ENCODE data around the gene ANKRD45. TPM values are rescaled to one million over a fixed set of nuclear protein-coding genes. Genes with fewer than 3 reads are reported as not detected.
"Not testable (repeated sequence)": the region's sequence is repeated elsewhere in the genome, so short reads cannot be mapped to it uniquely, and the experiment has no call there.

Gene ANKRD45
- polyA plus RNA-seq, 1 donor: 5.9 TPM

DNA sequence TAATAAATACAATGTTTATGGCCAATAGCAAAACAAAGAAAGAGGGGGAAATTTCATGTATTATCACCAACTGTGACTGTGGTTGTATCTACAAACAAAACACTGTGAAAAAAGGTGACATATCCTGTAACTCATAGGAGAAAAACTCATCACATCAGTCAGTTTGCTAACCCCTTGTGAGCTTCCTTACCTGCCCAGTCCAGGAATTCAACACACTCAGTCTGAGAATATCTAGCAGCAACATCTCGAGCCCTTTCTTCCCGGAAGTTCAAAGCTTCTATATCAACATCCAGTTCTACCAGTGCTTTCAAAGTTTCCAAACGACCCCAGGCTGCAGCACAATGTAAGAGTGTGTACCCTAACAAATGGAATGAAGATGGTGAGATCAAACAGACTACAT lies 23.0 kb downstream of the ANKRD45 start:
- no peak for DNase-seq

DNA sequence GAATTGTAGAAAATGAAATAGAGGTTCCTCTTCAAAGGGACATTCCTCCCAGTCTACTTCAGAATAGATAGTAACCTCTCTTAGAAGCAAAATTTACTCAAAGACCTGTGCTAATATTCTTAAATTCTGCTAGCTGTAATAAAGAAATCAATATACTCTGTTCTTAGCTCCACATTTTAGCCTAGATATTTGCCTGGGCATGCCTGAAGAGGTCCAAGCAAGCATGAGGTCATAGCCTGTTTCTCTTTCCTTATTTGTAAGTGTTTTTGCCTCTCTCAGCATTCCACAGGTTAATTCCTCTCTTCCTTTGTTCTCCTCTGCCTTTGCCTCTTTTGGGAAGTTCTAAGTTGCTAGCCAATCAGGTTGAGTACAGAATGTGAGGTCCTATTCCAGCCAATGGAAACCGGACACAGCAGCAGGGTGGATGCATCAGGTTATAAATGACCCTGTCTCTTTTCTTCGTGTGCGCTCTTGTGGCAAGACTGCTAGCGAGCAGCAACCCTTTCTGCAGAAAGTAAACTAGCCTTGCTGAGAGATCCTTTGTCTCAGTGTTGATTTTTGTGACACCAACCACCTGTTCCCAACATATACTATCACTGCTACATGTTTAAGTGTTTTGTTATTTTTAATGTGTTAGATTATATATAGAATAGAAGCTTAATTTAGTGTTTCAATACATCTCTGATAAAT lies 27.1 kb downstream of the ANKRD45 start:
- not testable (repeated sequence) for DNase-seq

DNA sequence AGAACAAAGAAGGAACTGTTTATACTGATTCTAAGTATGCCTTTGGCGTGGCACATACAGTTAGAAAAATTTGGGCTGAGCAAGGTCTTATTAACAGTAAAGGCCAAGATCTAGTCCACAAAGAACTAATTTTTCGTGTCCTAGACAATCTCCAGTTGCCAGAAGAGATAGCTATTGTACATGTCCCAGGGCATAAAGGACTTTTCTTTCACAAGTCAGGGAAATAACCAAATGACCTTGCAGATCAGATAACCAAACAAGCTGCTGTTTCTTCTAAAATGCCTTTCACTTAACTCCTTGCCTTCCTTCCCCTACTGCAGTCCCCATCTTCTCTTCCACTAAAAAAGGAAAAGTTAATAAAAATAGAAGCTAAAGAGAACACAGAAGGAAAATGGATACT lies 30.5 kb downstream of the ANKRD45 start:
- DNase-seq: no peak

DNA sequence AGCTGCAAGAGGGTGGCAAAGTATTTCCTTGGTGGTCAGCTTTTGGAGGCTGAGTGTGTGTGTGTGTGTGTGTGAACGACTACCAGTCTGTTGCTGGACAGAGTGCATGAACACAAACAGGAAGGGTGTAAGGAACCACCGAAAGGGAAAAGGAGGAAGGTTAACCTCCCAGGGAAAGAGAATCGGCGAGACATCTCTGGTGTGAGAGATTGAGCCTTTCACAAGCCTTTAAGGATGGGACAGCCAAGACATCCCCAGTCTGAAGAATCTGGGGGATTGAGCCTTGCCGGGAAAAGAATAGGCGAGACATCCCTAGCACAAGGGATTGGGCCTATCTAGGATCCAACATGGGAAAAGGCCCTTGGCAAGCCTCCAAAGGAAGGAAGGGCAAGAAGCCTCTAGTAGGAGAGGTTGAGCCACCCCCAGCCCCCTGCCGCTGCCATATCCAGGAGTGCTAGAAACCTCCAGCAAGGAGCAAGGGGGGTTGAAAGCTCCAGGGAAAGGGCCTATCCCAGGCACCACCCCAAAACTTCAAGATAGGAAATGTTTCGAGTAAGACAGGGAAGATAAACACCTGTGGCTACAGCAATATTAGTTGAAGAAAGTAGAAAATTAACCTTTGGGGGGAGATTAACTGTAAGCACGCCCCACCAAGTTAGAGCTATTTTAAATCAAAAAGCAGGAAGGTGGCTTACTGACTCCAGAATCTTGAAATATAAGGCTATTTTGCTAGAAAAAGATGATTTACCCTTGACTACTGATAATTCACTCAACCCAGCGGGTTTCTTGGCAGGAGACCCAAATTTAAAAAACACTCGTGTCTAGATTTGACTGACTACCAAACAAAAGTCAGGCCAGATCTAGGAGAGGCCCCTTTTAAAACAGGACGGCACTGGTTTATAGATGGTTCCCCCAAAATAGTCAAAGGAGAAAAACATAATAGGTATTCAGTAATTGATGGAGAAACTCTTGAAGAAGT lies 31.3 kb downstream of the ANKRD45 start:
- no peak for DNase-seq

DNA sequence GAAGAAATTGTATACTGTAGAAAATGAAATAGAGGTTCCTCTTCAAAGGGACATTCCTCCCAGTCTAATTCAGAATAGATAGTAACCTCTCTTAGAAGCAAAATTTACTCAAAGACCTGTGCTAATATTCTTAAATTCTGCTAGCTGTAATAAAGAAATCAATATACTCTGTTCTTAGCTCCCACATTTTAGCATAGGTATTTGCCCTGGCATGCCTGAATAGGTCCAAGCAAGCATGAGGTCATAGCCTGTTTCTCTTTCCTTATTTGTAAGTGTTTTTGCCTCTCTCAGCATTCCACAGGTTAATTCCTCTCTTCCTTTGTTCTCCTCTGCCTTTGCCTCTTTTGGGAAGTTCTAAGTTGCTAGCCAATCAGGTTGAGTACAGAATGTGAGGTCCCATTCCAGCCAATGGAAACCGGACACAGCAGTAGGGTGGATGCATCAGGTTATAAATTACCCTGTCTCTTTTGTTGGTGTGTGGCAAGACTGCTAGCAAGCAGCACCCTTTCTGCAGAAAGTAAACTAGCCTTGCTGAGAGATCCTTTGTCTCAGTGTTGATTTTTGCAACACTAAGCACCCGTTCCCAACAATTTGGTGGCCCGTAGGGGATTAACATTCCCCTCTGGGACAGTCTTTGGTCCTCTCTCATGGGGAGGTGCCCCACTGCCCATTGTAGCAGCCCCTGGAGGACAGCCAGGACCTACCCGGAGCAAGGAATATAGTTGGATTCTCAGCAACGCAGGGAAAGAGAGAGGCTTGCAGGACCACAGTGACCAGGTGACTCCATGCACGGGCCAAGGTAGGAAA lies 32.2 kb downstream of the ANKRD45 start:
- not testable (repeated sequence) for DNase-seq

DNA sequence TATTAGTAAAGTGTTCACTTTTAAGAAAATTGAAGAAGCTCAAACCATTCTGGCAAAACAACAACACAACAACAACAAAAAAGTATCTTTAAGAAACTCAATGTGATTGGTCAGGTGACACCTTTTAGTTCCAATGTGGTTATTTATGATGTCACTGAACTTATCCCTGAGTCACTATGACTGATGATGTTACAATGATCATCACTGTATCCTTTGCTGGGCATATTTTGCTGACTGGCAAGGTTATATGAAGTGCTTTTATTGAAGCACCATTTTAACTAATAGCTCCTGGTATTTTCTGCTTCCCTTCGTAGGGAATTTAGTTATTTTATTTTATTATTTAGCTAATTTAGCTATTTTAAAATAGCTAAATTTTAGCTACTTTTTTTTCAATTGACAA lies 34.5 kb downstream of the ANKRD45 start, which contains the start of gene TEX50:
TSS of gene TEX50 (plus strand) at position 223 of the 400 bp plus-strand sequence. CDS start 184 bp downstream, outside the sequence.
- no peak for DNase-seq

DNA sequence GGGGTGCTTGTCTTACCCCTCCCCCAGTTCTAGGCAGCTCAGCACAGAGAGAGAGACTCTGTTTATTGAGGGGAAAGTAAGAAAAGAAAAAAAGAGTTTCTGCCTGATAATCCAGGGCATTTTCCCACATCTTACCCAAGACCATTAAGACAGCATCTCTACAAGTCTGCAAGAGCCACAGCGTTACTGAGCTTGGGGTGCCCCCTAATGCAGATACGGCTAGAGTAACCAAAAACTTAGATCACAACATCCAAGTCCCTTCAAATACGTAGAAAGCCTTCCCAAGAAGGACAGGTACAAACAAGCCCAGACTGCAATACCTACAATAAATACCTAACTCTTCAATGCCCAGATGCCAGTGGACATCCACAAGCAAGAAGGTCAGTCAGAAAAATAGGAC lies 40.8 kb downstream of the ANKRD45 start:
- no peak for DNase-seq

DNA sequence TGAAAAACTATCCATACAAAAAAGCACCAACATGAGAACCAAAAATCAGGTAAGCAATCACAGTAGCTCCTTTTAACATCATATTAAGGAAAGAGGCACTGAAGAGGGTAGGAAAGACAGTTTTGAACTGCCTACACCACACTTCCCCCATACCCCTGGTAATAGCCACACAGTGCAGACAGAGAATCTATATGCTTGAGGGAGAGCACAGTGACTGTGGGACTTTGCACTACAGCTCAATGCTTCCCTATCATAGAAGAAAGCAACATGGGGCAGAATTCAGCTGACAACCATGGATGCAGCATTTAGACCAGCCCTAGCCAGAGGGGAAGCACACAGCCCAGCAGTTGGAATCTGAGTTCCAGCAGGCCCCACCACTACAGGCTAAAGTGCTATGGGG lies 42.4 kb downstream of the ANKRD45 start:
- no peak for DNase-seq

DNA sequence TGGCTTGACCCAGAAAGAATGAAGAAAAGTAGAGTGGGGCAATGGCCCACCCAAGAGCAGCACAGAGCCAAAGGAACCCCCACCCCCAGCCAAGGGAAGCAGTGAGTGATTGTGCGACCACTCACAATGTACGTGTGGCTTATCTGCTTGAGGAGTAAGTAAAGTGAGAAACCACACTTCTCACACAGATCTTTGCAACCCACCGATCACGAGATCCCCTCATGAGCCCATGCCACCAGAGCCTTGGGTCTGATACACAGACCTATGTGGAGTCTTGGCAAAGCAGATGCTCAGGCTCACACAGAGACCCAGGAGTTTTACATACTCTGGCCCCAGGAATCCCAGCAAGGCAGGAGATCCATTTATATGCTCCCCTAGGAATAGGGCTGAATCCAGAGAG lies 52.8 kb downstream of the ANKRD45 start:
- DNase-seq: no peak

DNA sequence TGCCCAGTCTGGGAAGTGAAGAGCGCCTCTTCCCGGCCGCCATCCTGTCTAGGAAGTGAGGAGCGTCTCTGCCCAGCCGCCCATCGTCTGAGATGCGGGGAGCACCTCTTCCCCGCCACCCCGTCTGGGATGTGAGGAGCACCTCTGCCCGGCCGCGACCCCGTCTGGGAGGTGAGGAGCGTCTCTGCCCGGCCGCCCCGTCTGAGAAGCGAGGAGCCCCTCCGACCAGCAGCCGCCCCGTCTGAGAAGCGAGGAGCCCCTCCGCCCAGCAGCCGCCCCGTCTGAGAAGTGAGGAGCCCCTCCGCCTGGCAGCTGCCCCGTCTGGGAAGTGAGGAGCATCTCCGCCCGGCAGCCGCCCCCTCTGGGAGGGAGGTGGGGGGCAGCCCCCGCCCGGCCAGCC lies 56.6 kb downstream of the ANKRD45 start:
- DNase-seq: not testable (repeated sequence)

DNA sequence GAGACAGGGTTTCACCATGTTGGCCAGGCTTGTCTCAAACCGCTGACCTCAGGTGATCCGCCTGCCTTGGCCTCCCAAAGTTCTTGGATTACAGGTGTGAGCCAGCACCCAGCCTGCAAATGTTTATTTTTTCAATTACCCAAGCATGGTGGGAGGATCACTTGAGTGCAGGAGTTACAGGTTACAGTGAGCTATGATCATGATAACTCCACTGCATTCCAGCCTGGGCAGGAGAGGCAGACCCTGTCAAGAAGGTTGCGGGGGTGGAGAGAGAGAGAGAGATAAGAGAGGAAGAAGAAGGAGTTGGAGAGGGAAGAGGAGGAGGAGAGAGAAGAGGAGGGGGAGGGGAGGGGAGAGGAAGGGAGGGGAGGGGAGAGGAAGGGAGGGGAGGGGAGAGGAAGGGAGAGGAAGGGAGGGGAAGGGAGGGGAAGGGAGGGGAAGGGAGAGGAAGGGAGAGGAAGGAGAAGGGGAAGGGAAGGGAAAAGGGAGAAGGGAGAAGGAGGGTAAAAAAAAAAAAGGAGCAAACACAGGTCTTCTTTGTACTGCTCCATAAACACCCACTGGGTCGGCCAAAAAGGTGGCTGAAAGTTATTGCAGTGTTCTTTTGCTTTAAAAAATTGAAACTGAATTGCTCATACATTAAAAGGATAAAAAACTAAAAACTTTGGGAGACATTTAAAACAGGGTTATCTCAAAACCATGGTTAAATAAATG lies 61.0 kb downstream of the ANKRD45 start:
- DNase-seq: no peak

DNA sequence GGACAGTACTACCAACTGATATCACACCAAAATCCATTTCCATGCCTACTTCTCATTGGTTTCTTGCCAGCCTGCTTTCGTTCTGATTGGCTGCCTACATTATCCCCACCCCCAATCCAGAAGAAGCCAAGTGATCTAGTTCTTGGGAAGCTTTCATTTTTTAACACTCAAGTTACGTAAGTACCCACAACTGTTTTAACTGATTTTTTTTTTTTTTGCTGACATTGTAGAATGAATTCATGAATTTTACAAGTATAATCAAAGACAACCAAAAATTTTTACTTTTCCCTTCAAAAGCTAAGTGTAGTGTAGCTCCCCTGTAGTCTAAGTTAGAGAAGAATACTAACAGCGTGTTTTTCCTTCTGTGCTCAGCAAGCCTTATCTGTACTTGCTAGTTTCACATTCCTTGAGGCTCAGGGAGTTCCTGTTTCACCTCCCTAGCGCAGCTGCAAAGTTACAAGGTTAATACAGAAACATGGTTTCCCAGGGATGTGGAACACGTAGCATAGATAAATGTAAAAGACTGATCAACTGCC lies 66.5 kb downstream of the ANKRD45 start, which contains the start of gene SLC9C2:
TSS of gene SLC9C2 (minus strand) at position 17 of the 536 bp plus-strand sequence. CDS start 1,296 bp downstream, outside the sequence.
- DNase-seq: no peak

DNA sequence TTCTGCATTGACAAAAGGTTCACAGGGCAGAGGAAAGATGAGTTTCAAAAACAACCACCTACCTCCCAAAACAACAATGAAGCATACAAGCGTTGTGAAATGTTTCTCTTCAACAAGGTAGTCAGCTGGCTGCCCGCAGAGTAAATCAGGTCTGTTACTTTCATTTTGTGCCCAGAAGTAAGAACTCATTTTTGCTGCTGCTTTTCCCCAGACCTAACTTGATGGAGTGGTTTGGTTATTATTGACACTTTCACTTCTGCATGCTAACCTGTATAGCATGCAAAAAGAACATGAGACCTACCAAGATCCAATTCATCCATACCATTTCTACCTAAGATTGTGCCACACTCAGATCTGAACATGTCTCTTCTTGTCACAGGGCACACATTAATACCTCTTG lies 68.1 kb downstream of the ANKRD45 start:
- DNase-seq: no peak

DNA sequence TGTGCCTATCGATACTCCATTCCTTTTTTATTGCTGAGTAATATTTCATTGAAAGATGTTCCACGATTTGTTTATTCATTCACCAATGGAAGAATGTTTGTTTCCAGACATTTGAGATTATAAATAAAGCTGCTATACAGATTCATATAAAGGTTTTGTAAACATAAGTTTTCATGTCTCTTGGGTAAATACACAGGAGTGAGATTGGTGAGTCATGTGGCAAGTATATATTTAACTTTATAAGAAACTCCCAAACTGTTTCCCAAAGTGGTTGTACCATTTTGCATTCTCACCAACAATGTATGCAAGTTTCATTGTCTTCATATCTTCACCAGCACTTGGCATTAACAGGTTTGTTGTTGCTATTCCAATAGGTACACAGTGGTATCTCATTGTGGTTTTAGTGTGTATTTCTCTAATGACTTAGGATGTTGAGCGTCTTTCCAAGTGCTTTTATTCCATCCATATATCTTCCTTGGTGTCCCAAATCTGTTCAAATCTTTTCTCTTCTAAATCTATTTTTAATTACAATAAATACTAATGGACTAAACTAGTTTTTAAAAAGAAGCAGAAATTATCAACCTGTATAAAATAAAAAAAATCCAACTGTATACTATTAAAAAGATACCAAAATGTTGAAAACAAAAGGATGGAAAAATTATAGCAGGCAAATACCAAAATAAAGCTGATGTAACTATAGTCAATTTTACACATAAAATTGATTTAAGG lies 73.4 kb downstream of the ANKRD45 start:
- no peak for DNase-seq

DNA sequence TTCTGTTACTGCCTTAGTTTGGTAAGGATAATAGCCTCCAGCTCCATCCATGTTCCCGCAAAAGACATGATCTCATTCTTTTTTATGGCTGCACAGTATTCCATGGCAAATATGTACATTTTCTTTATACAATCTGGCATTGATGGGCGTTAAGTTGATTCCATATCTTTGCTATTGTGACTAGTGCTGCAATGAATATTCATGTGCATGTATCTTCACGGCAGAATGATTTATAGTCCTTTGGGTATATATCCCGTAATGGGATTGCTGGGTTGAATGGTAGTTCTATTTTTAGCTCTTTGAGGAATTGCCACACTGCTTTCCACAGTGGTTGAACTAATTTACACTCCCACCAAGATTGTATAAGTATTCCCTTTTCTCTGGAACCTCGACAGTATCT lies 78.5 kb downstream of the ANKRD45 start:
- DNase-seq: not testable (repeated sequence)

DNA sequence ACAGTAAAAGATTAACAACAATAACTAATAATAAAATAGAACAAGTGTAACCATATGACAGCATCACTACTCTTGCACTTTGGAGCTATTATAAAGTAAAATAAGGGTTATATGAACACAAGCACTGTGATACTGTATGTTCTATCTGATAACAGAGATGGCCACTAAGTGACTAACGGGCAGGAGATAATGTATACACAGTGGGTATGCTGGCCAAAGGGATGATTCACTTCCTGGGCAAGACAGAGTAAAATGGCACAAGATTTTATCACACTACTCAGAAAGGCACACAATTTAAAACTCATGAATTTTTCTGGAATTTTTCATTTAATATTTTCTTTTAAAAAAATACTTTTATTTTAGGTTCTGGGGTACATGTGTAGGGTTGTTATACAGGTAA lies 79.1 kb downstream of the ANKRD45 start:
- DNase-seq: no peak

DNA sequence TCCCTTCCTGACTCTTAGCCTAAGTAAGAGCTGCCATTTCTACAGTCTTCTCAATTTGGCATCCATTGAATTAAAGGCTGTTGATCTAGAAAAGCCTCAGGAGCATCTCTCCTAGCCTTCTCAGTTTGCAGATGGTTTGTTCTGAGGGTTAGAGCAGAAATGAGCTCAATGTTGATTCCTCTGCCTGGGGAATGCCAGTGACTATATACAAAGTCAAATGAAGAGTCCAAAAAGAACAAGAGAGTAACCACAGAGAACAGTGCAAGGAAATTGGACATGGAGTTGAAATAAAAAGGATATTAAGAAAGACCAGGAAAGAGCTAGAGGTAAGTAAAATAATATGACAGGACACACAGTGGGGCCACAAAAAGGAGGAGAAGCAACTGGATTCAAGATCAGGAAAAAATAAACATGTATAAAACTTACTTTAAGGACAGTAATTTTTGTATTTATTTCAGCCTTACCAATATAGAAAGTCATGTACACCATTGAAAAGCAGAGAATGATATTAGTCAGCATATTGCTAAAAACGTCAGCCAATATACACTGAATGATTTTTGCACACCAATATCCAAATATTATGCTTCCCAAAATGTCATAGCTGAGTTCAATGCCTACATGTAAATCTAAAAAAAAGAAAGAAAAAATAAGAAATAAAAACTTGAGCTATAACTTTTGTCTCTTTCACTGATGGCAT lies 88.1 kb downstream of the ANKRD45 start:
- DNase-seq: no peak

DNA sequence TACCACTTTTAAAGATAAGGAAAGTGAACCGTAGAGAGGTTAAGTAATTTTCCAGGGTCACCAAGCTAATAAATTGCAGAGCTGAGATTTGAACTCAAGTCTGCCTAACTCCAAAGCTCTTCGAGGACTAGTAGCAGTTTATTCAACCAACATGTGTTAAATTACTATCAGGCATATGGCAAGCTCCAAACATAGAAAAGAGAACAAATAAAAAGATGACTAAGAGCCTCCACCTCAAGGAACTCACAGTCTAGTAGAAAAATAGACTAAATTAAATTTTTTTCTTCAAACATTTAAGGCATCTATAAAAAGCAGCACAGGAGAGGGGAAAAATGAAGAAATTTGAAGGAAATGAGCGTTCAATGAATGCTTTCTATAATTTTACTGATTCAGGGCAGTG lies 89.0 kb downstream of the ANKRD45 start:
- no peak for DNase-seq

DNA sequence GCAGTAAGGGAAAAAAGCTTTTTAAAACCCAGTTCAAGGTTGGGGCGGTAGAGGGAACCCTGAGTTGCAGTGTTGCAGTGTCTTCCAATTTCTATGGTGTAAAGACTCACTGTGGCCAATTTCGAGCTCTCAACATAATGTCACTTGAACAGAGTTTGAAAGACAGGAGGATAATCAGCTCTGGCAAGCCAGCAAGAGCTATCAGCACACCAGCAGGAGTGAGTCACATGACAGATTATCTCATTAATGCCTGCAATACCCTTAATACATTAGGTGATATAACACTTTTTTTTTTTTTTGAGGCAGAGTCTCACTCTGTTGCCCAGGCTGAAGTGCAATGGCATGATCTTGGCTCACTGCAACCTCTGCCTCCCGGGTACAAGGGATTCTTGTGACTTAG lies 89.6 kb downstream of the ANKRD45 start:
- DNase-seq: no peak

DNA sequence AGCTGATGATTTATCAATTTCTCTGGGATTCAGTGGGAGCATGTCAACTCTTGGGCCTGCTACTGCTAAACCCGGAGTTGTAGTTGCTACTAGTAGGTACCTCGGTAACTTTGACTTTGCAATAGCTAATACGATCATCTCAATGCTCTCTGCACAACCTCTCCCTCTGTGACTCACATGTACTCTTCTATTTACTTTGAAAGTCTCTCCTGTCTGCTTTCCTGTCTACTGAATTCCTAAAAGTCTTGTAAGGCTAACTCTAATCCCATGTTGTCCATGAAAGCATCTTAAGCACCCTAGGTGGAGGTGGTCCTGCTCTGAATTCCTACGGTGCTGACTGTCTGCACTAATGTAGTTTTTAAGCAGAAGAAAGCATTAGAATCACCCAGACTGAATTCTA lies 96.1 kb downstream of the ANKRD45 start:
- no peak for DNase-seq
